ENCODE data around the gene RINT1. TPM values are rescaled to one million over a fixed set of nuclear protein-coding genes. Genes with fewer than 3 reads are reported as not detected.

The RINT1 gene
- total RNA-seq, 1 experiment from 2014 or later: 4.8 TPM

Other genes starting within 250 kb of the RINT1 start
- gene SRPK2, start 143.3 kb upstream of the RINT1 start, total RNA-seq (2014; rRNA removed; shearing (Covaris generic); ENCODE audit: low replicate concordance): 20.6 and 27.6 TPM in 2 replicates
- 17.6 and 24.0 TPM in 2 replicates for gene PUS7, start 9.9 kb upstream of the RINT1 start, total RNA-seq (2014; rRNA removed; shearing (Covaris generic); ENCODE audit: low replicate concordance)
- 1.4 and 2.3 TPM in 2 replicates for gene EFCAB10, start 49.3 kb downstream of the RINT1 start, total RNA-seq (2014; rRNA removed; shearing (Covaris generic); ENCODE audit: low replicate concordance)